Liver (tissue), 9 donors: ENCODE results near the gene GATC. TPM values are rescaled to one million over a fixed set of nuclear protein-coding genes. Genes with fewer than 3 reads are reported as not detected.
A peak's percentile ranks its signal among the peaks of the same experiment; 100 is the strongest.

Experiments
- DNase-seq: peaks from one replicate; pipeline ENCODE4 v3.0.0-alpha.2; 2017; ENCODE audit warnings: low spot score
- H3K27ac ChIP-seq, 2 donors: one replicate each; pipeline ENCODE4 v1.7.0; 2013; ENCODE audit warnings: inconsistent platforms in 2 of 2, low read length in 2 of 2, control low read depth in 1 of 2, low read depth in 1 of 2, mild to moderate bottlenecking in 1 of 2
- H3K27me3 ChIP-seq, 4 donors: one replicate each; pipeline versions ENCODE4 v1.6.1 to v1.7.0; 2013; ENCODE audit warnings: low read length in 3 of 4, inconsistent platforms in 1 of 4, mild to moderate bottlenecking in 1 of 4, moderate library complexity in 1 of 4; ENCODE audit not compliant: control insufficient read depth in 4 of 4, insufficient read depth in 4 of 4
- H3K36me3 ChIP-seq, 4 donors: one replicate each; pipeline versions ENCODE4 v1.6.1 to v1.7.0; 2013; ENCODE audit warnings: low read length in 3 of 4, mild to moderate bottlenecking in 3 of 4, low read depth in 1 of 4, moderate library complexity in 1 of 4; ENCODE audit not compliant: control insufficient read depth in 4 of 4, insufficient read depth in 3 of 4
- H3K4me1 ChIP-seq, 4 donors: one replicate each; pipeline versions ENCODE4 v1.6.1 to v1.7.0; 2013; ENCODE audit warnings: low read length in 3 of 4, mild to moderate bottlenecking in 3 of 4, moderate library complexity in 1 of 4; ENCODE audit not compliant: control insufficient read depth in 4 of 4, insufficient read depth in 4 of 4
- H3K4me3 ChIP-seq, 3 donors: one replicate each; pipeline versions ENCODE4 v1.6.1 to v1.7.0; 2013; ENCODE audit warnings: low read length in 3 of 3, control low read depth in 1 of 3, low read depth in 1 of 3, mild to moderate bottlenecking in 1 of 3
- H3K9ac ChIP-seq, 2 donors: one replicate each; pipeline ENCODE4 v1.7.0; 2013; ENCODE audit warnings: low read length in 2 of 2, mild to moderate bottlenecking in 2 of 2, moderate library complexity in 2 of 2, control low read depth in 1 of 2, low read depth in 1 of 2
- H3K9me3 ChIP-seq, 4 donors: one replicate each; pipeline versions ENCODE4 v1.6.1 to v1.7.0; 2013; ENCODE audit warnings: low read length in 3 of 4; ENCODE audit not compliant: control insufficient read depth in 4 of 4
- CTCF ChIP-seq: fragments of 150-350 bp; IDR thresholded peaks from 2 replicates; pipeline ENCODE4 v1.5.1; 2017; ENCODE audit warnings: improper control_type of control experiment, low read depth, low read length; ENCODE audit not compliant: missing input control
- EGR1 ChIP-seq, 2 donors: IDR thresholded peaks; 2 replicates each; pipeline ENCODE4 v1.6.1; 2016 to 2018; ENCODE audit warnings: antibody characterized with exemption in 2 of 2, low read depth in 2 of 2
- FOXA1 ChIP-seq: IDR thresholded peaks from 2 replicates; pipeline ENCODE4 v1.6.1; 2016; ENCODE audit warnings: antibody characterized with exemption
- FOXA2 ChIP-seq: IDR thresholded peaks from 2 replicates; pipeline ENCODE4 v1.6.1; 2016; ENCODE audit warnings: antibody characterized with exemption
- GABPA ChIP-seq, 2 donors: IDR thresholded peaks in 1 of 2; conservative IDR thresholded peaks in 1 of 2; 2 replicates each; pipeline ENCODE4 v1.6.1; 2016; ENCODE audit warnings: antibody characterized with exemption in 2 of 2, mild to moderate bottlenecking in 1 of 2, moderate library complexity in 1 of 2
- HNF4A ChIP-seq, 2 donors: conservative IDR thresholded peaks; 2 replicates each; pipeline ENCODE4 v1.6.1; 2016; ENCODE audit warnings: antibody characterized with exemption in 2 of 2, mild to moderate bottlenecking in 2 of 2
- HNF4G ChIP-seq: IDR thresholded peaks from 2 replicates; pipeline ENCODE4 v1.6.1; 2016; ENCODE audit warnings: antibody characterized with exemption
- JUND ChIP-seq, 2 donors: IDR thresholded peaks; 2 replicates each; pipeline ENCODE4 v1.6.1; 2016; ENCODE audit warnings: antibody characterized with exemption in 2 of 2
- NR2F2 ChIP-seq: IDR thresholded peaks from 2 replicates; pipeline ENCODE4 v1.6.1; 2016; ENCODE audit warnings: antibody characterized with exemption
- RAD21 ChIP-seq, 2 donors: IDR thresholded peaks; 2 replicates each; pipeline ENCODE4 v1.6.1; 2016; ENCODE audit warnings: antibody characterized with exemption in 2 of 2, mild to moderate bottlenecking in 2 of 2
- REST ChIP-seq: IDR thresholded peaks from 2 replicates; pipeline ENCODE4 v1.6.1; 2016; ENCODE audit warnings: antibody characterized with exemption, mild to moderate bottlenecking
- RXRA ChIP-seq, 2 donors: IDR thresholded peaks; 2 replicates each; pipeline ENCODE4 v1.6.1; 2017 to 2018; ENCODE audit warnings: antibody characterized with exemption in 2 of 2, mild to moderate bottlenecking in 1 of 2
- SP1 ChIP-seq: IDR thresholded peaks from 2 replicates; pipeline ENCODE4 v1.6.1; 2018; ENCODE audit warnings: antibody characterized with exemption, mild to moderate bottlenecking
- TAF1 ChIP-seq: conservative IDR thresholded peaks from 2 replicates; pipeline ENCODE4 v1.6.1; 2016; ENCODE audit warnings: antibody characterized with exemption, mild to moderate bottlenecking
- YY1 ChIP-seq: IDR thresholded peaks from 2 replicates; pipeline ENCODE4 v1.6.1; 2016; ENCODE audit warnings: antibody characterized with exemption, mild to moderate bottlenecking
- WGBS: extraction: QIAGEN DNeasy Blood & Tissue Kit; methylation state at CpG from one replicate; pipeline ENCODE4 v1.1.7; 2013; 5-methylcytosine and 5-hydroxymethylcytosine counted together
- polyA plus RNA-seq, 2 donors: library from polyadenylated mRNA; stranded (reverse) in 1 of 2; unstranded in 1 of 2; fragments of 200-250 nt in 1 of 2; fragments of >200 nt in 1 of 2; fragmentation: Nextera tagmentation in 1 of 2; extraction: Ambion mirVana in 1 of 2; gene quantifications; one replicate each; pipeline versions ENCODE4 v1.2.1 to v1.2.3, GENCODE V29; 2013 to 2015
- total RNA-seq, 2 donors: library from RNA; depleted of rRNA; stranded (reverse); fragments of >200 nt; gene quantifications; one replicate each; pipeline ENCODE4 v1.2.3, GENCODE V29; 2014
- TF ChIP-seq, protein P1 (sequence below): IDR thresholded peaks from 2 replicates; pipeline ENCODE4 v1.6.1; 2016; ENCODE audit warnings: antibody characterized with exemption
- TF ChIP-seq, protein P2 (sequence below): IDR thresholded peaks from 2 replicates; pipeline ENCODE4 v1.6.1; 2016; ENCODE audit warnings: antibody characterized with exemption
- TF ChIP-seq, protein P3 (sequence below): IDR thresholded peaks from 2 replicates; pipeline ENCODE4 v1.6.1; 2016; ENCODE audit warnings: antibody characterized with exemption
- donor health status: healthy.
- donor health status: healthy.
- donor health status: healthy.
- donor health status: healthy.
- donor health status: healthy.

Gene GATC, protein sequence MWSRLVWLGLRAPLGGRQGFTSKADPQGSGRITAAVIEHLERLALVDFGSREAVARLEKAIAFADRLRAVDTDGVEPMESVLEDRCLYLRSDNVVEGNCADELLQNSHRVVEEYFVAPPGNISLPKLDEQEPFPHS
- total RNA-seq (10 to 100 TPM; 13.0 to 15.5 TPM), polyA plus RNA-seq (10 to 100 TPM in 1 of 2 donors, 1 to 10 TPM in 1; 8.9 to 13.5 TPM)

GRCh38 chr12:120445911-120446843 lies at the start of gene GATC, which contains the start of gene TRIAP1:
Gene GATC, plus strand, starts transcription at chr12:120446444. Its CDS starts 37 bp downstream, at chr12:120446481.
Gene TRIAP1, minus strand, starts transcription at chr12:120446384. Its CDS starts 12 bp downstream, at chr12:120446372.
- H3K4me3 ChIP-seq, result peak within 1 kb of the TSS; percentile 64 to 100 (median 87)
- DNase-seq, result peak; percentile 93
- no peaks in the 10 kb centered on the region for H3K9me3 ChIP-seq
- H3K27me3 ChIP-seq, result no peaks in the 10 kb centered on the region
- peak within 1 kb of the TSS; percentile 83 to 87 for H3K27ac ChIP-seq
- no peak for TF ChIP-seq CTCF
- TF ChIP-seq REST, result peak; percentile 26
- TF ChIP-seq, protein P1, sequence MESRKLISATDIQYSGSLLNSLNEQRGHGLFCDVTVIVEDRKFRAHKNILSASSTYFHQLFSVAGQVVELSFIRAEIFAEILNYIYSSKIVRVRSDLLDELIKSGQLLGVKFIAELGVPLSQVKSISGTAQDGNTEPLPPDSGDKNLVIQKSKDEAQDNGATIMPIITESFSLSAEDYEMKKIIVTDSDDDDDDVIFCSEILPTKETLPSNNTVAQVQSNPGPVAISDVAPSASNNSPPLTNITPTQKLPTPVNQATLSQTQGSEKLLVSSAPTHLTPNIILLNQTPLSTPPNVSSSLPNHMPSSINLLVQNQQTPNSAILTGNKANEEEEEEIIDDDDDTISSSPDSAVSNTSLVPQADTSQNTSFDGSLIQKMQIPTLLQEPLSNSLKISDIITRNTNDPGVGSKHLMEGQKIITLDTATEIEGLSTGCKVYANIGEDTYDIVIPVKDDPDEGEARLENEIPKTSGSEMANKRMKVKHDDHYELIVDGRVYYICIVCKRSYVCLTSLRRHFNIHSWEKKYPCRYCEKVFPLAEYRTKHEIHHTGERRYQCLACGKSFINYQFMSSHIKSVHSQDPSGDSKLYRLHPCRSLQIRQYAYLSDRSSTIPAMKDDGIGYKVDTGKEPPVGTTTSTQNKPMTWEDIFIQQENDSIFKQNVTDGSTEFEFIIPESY, result no peak
- TF ChIP-seq, protein P2, sequence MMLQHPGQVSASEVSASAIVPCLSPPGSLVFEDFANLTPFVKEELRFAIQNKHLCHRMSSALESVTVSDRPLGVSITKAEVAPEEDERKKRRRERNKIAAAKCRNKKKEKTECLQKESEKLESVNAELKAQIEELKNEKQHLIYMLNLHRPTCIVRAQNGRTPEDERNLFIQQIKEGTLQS, result peak; percentile 59
- no peak for TF ChIP-seq HNF4G
- TF ChIP-seq RXRA (IDR thresholded peaks at IDR 0.05), result peak; percentile 32 to 35
- no peak for TF ChIP-seq NR2F2
- peak; percentile 23 for TF ChIP-seq SP1
- peak in 1 of 2 donors; percentile 7 for TF ChIP-seq RAD21 (IDR thresholded peaks at IDR 0.05)
- no peak for TF ChIP-seq FOXA2
- peak in 1 of 2 donors; percentile 83 for TF ChIP-seq GABPA (IDR thresholded peaks at IDR 0.05 in 1 of 2, conservative IDR thresholded peaks at IDR 0.05 in 1 of 2)
- peak; percentile 97 for TF ChIP-seq YY1
- TF ChIP-seq TAF1, result no peak
- TF ChIP-seq HNF4A (conservative IDR thresholded peaks at IDR 0.05), result no peak
- no peak for TF ChIP-seq JUND (IDR thresholded peaks at IDR 0.05)
- peak in 1 of 2 donors; percentile 70 for TF ChIP-seq EGR1 (IDR thresholded peaks at IDR 0.05; ENCODE audit: low read depth in 2 of 2)
- TF ChIP-seq, protein P3, sequence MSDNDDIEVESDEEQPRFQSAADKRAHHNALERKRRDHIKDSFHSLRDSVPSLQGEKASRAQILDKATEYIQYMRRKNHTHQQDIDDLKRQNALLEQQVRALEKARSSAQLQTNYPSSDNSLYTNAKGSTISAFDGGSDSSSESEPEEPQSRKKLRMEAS, result peak; percentile 69
- no peak for TF ChIP-seq FOXA1
- under 1% methylated on average over 73 of the region's 73 CpGs for WGBS
- peaks cover 5 to 13% (median 8%) of the 10 kb centered on the region in 4 donors for H3K36me3 ChIP-seq
- peaks cover 3 to 31% (median 23%) of the 10 kb centered on the region in 4 donors for H3K4me1 ChIP-seq
- peak within 1 kb of the TSS; percentile 50 to 88 for H3K9ac ChIP-seq
